PC-3 (cell line): ENCODE data around the gene ARFGAP3. TPM values are rescaled to one million over a fixed set of nuclear protein-coding genes. Genes with fewer than 3 reads are reported as not detected.

Experiments
- ATAC-seq: fragments of 200-7000 bp; cut with Tn5 transposase; 2 replicates; pipeline ENCODE4 v1.9.1; 2020; ENCODE audit warnings: mild to moderate bottlenecking, moderate library complexity
- BruUV-seq: library from RNA; stranded (reverse); fragments of 400-500 nt; replicated peaks from 2 replicates; lab custom pipeline; 2021; lab: Mats Ljungman, UMichigan
- CTCF ChIA-PET: fragments of 300-600 bp; sonication (Branson Sonifier 250); formaldehyde crosslinking; loops from one replicate; lab custom pipeline; 2022; ENCODE audit warnings: antibody characterized with exemption; lab: Charles Lee
- POLR2A ChIA-PET: fragments of 300-600 bp; sonication (Branson Sonifier 250); formaldehyde crosslinking; loops from one replicate; lab custom pipeline; 2022; ENCODE audit warnings: antibody characterized with exemption; ENCODE audit not compliant: unreplicated experiment; lab: Charles Lee
- DNase-seq: peaks from one replicate; pipeline ENCODE4 v3.0.0-alpha.2; 2015
- H2AFZ ChIP-seq: fragments of 300-600 bp; sonication (generic); 2 replicates; pipeline ENCODE4 v1.6.0; 2016; ENCODE audit warnings: antibody characterized with exemption, low read length
- H3F3A ChIP-seq: fragments of 300-600 bp; sonication (generic); one replicate; pipeline ENCODE4 v1.6.0; 2017; ENCODE audit warnings: antibody characterized with exemption, low read length, control low read depth, mild to moderate bottlenecking; ENCODE audit not compliant: unreplicated experiment
- H3K27ac ChIP-seq: fragments of 300-600 bp; sonication (generic); 2 replicates; pipeline ENCODE4 v1.5.1; 2016; ENCODE audit warnings: mild to moderate bottlenecking, low read length
- H3K27me3 ChIP-seq: fragments of 300-600 bp; sonication (generic); 2 replicates; pipeline ENCODE4 v1.6.1; 2016; ENCODE audit warnings: low read length, mixed read lengths
- H3K36me3 ChIP-seq: fragments of 300-600 bp; sonication (generic); 2 replicates; pipeline ENCODE4 v1.6.1; 2016; ENCODE audit warnings: low read depth, mixed run types, low read length, mixed read lengths
- H3K4me1 ChIP-seq: fragments of 300-600 bp; sonication (generic); 2 replicates; pipeline ENCODE4 v1.5.1; 2016; ENCODE audit warnings: low read length; ENCODE audit not compliant: insufficient read depth
- H3K4me2 ChIP-seq: fragments of 300-600 bp; sonication (generic); 2 replicates; pipeline ENCODE4 v1.6.0; 2016; ENCODE audit warnings: low read length
- H3K4me3 ChIP-seq: fragments of 300-600 bp; sonication (generic); 2 replicates; pipeline ENCODE4 v1.5.1; 2016; ENCODE audit warnings: mild to moderate bottlenecking, low read length, mixed read lengths
- H3K79me2 ChIP-seq: fragments of 300-600 bp; sonication (generic); 2 replicates; pipeline ENCODE4 v1.6.1; 2017; ENCODE audit warnings: low read length, mixed read lengths
- H3K9ac ChIP-seq: fragments of 300-600 bp; sonication (generic); 2 replicates; pipeline ENCODE4 v1.6.0; 2016; ENCODE audit warnings: mild to moderate bottlenecking, low read length
- H3K9me2 ChIP-seq: fragments of 300-600 bp; sonication (generic); replicated peaks from 2 replicates; pipeline ENCODE4 v1.6.1; 2016; ENCODE audit warnings: mixed run types, low read length, mixed read lengths
- H3K9me3 ChIP-seq: fragments of 300-600 bp; sonication (generic); 2 replicates; pipeline ENCODE4 v1.6.1; 2016; ENCODE audit warnings: low read length, mixed read lengths
- H4K20me1 ChIP-seq: fragments of 300-600 bp; sonication (generic); 2 replicates; pipeline ENCODE4 v1.6.1; 2016; ENCODE audit warnings: low read length, mixed read lengths
- EZH2 ChIP-seq: fragments of 300-600 bp; sonication (generic); IDR thresholded peaks from one replicate; pipeline ENCODE4 v1.6.1; 2017; ENCODE audit warnings: antibody characterized with exemption, mild to moderate bottlenecking, low read length; ENCODE audit not compliant: unreplicated experiment
- EZH2phosphoT487 ChIP-seq: fragments of 300-600 bp; sonication (generic); IDR thresholded peaks from 2 replicates; pipeline ENCODE4 v1.6.1; 2018; ENCODE audit warnings: mild to moderate bottlenecking, antibody characterized with exemption, low read length, borderline replicate concordance
- intact Hi-C: fragments of 100-400 bp; cut with micrococcal nuclease; formaldehyde crosslinking; loops from 2 replicates; pipeline ENCODE4 v1.9.0; 2023
- total RNA-seq: library from RNA; depleted of rRNA; stranded (reverse); fragments of >200 nt; gene quantifications from 2 replicates; pipeline ENCODE4 v1.2.3, GENCODE V29; 2014
- TF ChIP-seq, protein P1 (sequence below): fragments of 300-600 bp; sonication (generic); conservative IDR thresholded peaks from 2 replicates; pipeline ENCODE4 v1.5.1; 2017; ENCODE audit warnings: antibody characterized with exemption, low read depth, mild to moderate bottlenecking, low read length

ARFGAP3 gene
- total RNA-seq, 1 experiment from 2014 or later = 19.2 TPM

DNA sequence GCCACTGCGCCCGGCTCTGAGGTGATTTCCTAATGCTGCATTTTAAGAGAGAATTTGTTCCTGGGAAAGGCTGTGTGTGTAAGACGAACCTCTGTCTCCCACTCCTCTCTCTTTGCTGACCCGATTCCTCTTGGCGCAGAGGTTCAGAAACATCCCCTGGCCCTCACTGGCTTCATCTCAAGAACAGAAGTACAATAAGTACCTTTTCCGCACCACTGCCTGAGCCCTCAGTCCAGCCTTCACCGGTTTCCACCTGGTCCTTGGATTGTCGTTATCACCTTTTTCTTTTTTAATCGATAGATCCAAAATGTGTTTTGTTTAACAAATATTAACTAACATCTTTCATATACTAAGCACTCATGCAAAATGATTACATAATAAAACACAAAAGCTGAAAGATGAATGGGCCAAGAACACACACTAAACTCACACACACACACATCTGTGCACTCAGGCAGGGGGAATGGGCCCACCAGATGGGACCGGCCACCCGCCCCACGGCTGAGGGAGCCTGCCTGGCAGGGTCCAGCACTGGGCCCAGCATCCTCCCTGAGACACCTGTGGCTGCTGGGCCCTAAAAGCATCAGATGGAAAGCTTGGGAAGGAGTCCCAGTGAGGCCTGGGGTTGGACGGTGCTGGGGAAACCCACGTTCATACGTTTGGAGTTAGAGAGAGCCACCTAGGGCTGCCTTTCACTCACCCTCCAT lies 86.0 kb downstream of the ARFGAP3 start:
- intact Hi-C loops = no loop called here
- Histone ChIP-seq H3K4me2 (no peak overlapping the region), H3K27ac (no peak overlapping the region), H3K9ac (no peak overlapping the region), H3K9me2 (no peaks in the 10 kb centered on the region), H3K9me3 (no peaks in the 10 kb centered on the region), H3F3A (no peaks in the 10 kb centered on the region), H3K4me1 (no peaks in the 10 kb centered on the region), H3K79me2 (no peaks in the 10 kb centered on the region), H3K27me3 (no peaks in the 10 kb centered on the region), H3K4me3 (no peak overlapping the region), H4K20me1 (no peaks in the 10 kb centered on the region), H3K36me3 (no peaks in the 10 kb centered on the region), H2AFZ (no peak overlapping the region)
- BruUV-seq = no TSS peak
- DNase-seq (no peak), ATAC-seq (no peak)
- TF ChIP-seq EZH2 (no peak), EZH2phosphoT487 (no peak)
- TF ChIP-seq, protein P1, sequence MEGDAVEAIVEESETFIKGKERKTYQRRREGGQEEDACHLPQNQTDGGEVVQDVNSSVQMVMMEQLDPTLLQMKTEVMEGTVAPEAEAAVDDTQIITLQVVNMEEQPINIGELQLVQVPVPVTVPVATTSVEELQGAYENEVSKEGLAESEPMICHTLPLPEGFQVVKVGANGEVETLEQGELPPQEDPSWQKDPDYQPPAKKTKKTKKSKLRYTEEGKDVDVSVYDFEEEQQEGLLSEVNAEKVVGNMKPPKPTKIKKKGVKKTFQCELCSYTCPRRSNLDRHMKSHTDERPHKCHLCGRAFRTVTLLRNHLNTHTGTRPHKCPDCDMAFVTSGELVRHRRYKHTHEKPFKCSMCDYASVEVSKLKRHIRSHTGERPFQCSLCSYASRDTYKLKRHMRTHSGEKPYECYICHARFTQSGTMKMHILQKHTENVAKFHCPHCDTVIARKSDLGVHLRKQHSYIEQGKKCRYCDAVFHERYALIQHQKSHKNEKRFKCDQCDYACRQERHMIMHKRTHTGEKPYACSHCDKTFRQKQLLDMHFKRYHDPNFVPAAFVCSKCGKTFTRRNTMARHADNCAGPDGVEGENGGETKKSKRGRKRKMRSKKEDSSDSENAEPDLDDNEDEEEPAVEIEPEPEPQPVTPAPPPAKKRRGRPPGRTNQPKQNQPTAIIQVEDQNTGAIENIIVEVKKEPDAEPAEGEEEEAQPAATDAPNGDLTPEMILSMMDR = no peak
- CTCF ChIA-PET = no interaction called here
- POLR2A ChIA-PET = no interaction called here

DNA sequence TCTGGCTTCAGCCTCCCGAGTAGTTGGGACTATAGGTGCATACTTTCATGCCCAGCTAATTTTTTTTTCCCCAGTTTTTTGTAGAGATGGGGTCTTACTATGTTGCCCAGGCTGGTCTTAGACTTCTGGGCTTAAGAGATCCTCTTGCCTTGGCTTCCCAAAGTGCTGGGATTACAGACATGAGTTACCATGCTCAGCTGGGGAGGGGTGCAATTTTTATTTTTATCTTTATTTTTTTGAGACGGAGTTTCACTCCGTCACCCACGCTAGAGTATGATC lies 86.7 kb downstream of the ARFGAP3 start:
- no peaks in the 10 kb centered on the region for H3K9me2 ChIP-seq
- no peak overlapping the region for H2AFZ ChIP-seq
- H4K20me1 ChIP-seq = no peaks in the 10 kb centered on the region
- no peak overlapping the region for H3K27ac ChIP-seq
- no TSS peak for BruUV-seq
- no peak overlapping the region for H3K4me2 ChIP-seq
- intact Hi-C loops = no loop called here
- ATAC-seq (no peak), DNase-seq (no peak)
- H3K79me2 ChIP-seq = no peaks in the 10 kb centered on the region
- no peak overlapping the region for H3K4me3 ChIP-seq
- TF ChIP-seq, protein P1 = no peak
- TF ChIP-seq EZH2phosphoT487 = no peak
- TF ChIP-seq EZH2 = no peak
- H3K36me3 ChIP-seq = no peaks in the 10 kb centered on the region
- CTCF ChIA-PET = interaction anchor here (0.5 kb wide), 1 partner anchor 213 kb away, joined by 5 read pairs; no protein-coding TSS in a partner anchor
- no peaks in the 10 kb centered on the region for H3K9me3 ChIP-seq
- H3K27me3 ChIP-seq = no peaks in the 10 kb centered on the region
- no peaks in the 10 kb centered on the region for H3F3A ChIP-seq
- no peak overlapping the region for H3K9ac ChIP-seq
- POLR2A ChIA-PET = no interaction called here
- no peaks in the 10 kb centered on the region for H3K4me1 ChIP-seq
